NCI-H2196 (cell line): ENCODE data around the gene ODAPH.
"Not testable (repeated sequence)": the region's sequence is repeated elsewhere in the genome, so short reads cannot be mapped to it uniquely, and the experiment has no call there.

Source experiments
- DNase-seq: peaks from one replicate; lab custom pipeline; 2025; ENCODE audit not compliant: unreplicated experiment; lab: John Stamatoyannopoulos, UW

ODAPH gene

GRCh38 chr4:75544220-75544619, 11.6 kb upstream of the ODAPH start:
- not testable (repeated sequence) for DNase-seq

- no peak for DNase-seq
Observed at GRCh38 chr4:75544870-75545269, 11.0 kb upstream of the ODAPH start.

- DNase-seq: no peak
Observed at GRCh38 chr4:75545526-75545925, 10.3 kb upstream of the ODAPH start.

- no peak for DNase-seq
Observed at GRCh38 chr4:75547647-75548387, 8.0 kb upstream of the ODAPH start.

GRCh38 chr4:75549019-75549418, 6.8 kb upstream of the ODAPH start:
- DNase-seq: no peak

GRCh38 chr4:75552452-75552851, 3.4 kb upstream of the ODAPH start:
- DNase-seq: no peak

- no peak for DNase-seq
Observed at GRCh38 chr4:75557696-75558095, 1.8 kb downstream of the ODAPH start.

GRCh38 chr4:75561789-75562188, 5.9 kb downstream of the ODAPH start:
- no peak for DNase-seq

- DNase-seq: no peak
Observed at GRCh38 chr4:75564023-75564422, 8.2 kb downstream of the ODAPH start.

GRCh38 chr4:75565481-75565880, 9.6 kb downstream of the ODAPH start:
- no peak for DNase-seq

GRCh38 chr4:75566911-75567310, 11.0 kb downstream of the ODAPH start:
- DNase-seq: no peak

- DNase-seq: no peak
Observed at GRCh38 chr4:75567725-75568124, 11.9 kb downstream of the ODAPH start.

- no peak for DNase-seq
Observed at GRCh38 chr4:75584067-75584466, 28.2 kb downstream of the ODAPH start.

GRCh38 chr4:75593393-75593792, 37.5 kb downstream of the ODAPH start:
- no peak for DNase-seq

GRCh38 chr4:75596061-75596460, 40.2 kb downstream of the ODAPH start:
- no peak for DNase-seq

GRCh38 chr4:75598390-75598789, 42.5 kb downstream of the ODAPH start:
- DNase-seq: no peak

- no peak for DNase-seq
Observed at GRCh38 chr4:75599647-75600046, 43.8 kb downstream of the ODAPH start.

GRCh38 chr4:75605928-75606327, 50.1 kb downstream of the ODAPH start:
- no peak for DNase-seq

GRCh38 chr4:75612306-75612705, 56.4 kb downstream of the ODAPH start:
- no peak for DNase-seq
